ENCODE measurements around the gene CPB1.

DNA sequence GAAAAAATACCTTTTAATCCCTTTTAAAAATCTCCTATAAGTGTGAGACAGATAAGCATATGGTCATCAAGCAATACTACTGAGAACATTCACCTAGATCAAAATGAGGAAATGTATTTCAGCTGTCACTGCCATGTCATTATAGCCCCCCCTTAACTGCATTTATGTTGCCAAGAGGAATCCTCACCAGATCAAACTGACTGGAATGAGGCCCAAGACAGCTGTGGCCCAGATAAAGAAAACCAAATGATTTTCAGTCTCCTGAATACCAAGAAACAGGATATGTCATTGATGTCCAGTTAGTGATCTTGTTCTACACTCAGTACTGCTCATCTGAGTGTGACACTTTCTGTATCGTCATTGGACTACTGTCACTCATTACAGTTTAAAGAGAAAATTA lies 35.1 kb upstream of the CPB1 start:
- TF ChIP-seq CTCF (IDR thresholded peaks at IDR 0.05; ENCODE audit: insufficient read depth, low read depth, low read length) (no peak), EZH2 (IDR thresholded peaks at IDR 0.05; ENCODE audit: insufficient read depth, low read length) (no peak)
